ENCODE results near the gene NHSL2.

GRCh38 chrX:72057849-72058248 is 147.2 kb downstream of the NHSL2 start:
- TF ChIP-seq CTCF (IDR thresholded peaks at IDR 0.05) (no peak), POLR2AphosphoS5 (IDR thresholded peaks at IDR 0.05; ENCODE audit: low read depth, low read length) (no peak), MAX (IDR thresholded peaks at IDR 0.05; ENCODE audit: low read depth) (no peak), CHD2 (IDR thresholded peaks at IDR 0.05; ENCODE audit: low read length, partially characterized antibody) (no peak), JUND (IDR thresholded peaks at IDR 0.05) (no peak), FOSL2 (IDR thresholded peaks at IDR 0.05; ENCODE audit: borderline replicate concordance, low read depth) (no peak), EZH2phosphoT487 (IDR thresholded peaks at IDR 0.05; ENCODE audit: borderline replicate concordance, low read depth) (no peak), RCOR1 (IDR thresholded peaks at IDR 0.05; ENCODE audit: low read length) (no peak), GATA2 (CRISPR knock-in tag; IDR thresholded peaks at IDR 0.05) (no peak), RFX5 (IDR thresholded peaks at IDR 0.05; ENCODE audit: low read length) (no peak), GABPA (IDR thresholded peaks at IDR 0.05; ENCODE audit: low read depth) (no peak), PBX3 (IDR thresholded peaks at IDR 0.05) (no peak), MXI1 (IDR thresholded peaks at IDR 0.05; ENCODE audit: low read depth, low read length) (no peak)
